Activated naive CD4-positive, alpha-beta T cell treated with anti-CD3 and anti-CD28 coated beads, Interleukin-2, amount 50 U/mL, for 16 hours (primary cell): ENCODE data around the gene EIF4H.
"Not testable (repeated sequence)": the region's sequence is repeated elsewhere in the genome, so short reads cannot be mapped to it uniquely, and the experiment has no call there.

Experiments
- DNase-seq: peaks from one replicate; pipeline ENCODE4 v3.0.0-alpha.2; 2020

The EIF4H gene

DNA sequence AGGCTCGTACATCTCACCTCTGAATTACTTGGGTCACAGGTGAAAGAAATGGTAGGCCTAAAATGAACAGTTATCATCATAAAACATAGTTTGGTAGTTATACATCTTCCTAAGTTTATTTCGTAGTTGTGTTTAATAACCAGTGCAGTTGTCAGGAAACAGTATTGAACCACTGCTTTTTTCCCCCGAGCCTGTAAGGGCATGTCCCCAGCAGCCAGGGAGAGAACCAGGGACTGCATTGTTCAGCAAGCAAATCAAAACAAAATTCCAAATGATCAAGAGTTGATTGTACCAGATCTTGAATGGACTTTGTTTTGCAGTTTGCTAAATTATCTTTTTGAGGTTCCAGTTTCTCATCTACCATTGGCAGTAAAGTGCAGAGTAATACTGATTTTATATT lies 2.4 kb downstream of the EIF4H start:
- DNase-seq: no peak

DNA sequence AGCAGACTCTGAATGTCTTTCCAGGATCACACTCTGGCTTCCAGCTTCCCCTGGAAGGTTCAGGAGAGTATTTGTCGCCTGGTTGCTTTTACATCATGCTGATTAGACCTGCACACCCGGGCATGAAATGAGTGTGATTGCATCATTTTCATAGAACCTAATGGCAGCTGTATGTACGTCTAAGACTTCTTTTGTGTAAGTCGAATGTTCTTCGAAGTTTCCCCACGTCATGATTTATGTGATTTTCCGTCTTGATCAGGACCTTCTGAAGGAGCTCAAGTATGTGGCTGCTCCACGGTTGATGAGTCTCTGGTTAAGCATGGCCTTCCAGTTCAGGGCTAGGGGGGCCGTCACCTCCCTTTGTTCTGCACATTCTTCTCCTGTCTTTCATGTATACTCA lies 4.5 kb downstream of the EIF4H start:
- DNase-seq: no peak

DNA sequence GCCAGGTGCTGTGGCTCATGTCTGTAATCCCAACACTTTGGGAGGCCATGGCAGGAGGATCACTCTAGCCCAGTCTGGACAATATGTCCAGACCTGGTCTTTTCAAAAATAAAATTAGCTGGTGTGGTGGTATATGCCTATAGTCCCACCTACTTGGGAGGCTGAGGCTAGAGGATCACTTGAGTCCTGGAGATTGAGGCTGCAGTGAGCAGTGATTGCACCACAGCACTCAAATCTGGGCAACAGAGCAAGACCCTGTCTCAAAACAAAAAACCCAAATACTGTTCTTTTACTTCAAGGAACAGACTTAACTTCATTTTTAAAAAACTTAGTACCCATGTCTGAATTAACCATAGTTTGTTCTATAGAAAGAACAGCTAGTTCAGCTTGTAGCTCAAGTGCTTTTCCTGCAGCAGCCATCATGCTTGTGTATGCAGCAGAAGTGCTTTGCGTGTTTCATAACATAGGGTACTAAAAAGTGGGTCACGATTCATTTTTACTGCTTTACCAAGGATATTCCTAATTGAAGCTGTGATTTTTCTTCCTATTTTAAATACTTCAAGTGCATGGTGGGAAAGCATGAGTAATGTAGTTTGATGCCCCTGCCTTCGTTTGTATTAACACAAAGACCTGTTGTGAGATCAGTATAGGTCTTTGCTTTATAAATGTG lies 5.9 kb downstream of the EIF4H start:
- DNase-seq: no peak

DNA sequence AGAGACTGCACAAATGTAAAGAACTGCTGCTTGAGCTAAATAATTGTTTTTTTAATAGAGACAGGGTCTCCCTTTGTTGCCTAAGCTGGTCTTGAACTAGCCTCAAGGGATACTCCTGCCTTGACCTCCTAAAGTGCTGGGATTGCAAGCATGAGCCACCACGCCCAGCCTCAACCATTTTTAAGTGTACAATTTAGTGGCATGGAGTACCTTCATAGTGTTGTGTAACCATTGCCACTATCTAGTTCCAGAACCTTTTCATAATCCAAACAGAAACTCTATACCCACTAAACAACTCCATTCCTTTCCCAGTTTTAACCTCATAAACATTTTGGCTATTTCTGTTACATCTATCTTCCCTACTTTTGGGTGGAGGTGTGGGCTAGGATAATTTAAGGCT lies 6.7 kb downstream of the EIF4H start:
- DNase-seq: no peak

DNA sequence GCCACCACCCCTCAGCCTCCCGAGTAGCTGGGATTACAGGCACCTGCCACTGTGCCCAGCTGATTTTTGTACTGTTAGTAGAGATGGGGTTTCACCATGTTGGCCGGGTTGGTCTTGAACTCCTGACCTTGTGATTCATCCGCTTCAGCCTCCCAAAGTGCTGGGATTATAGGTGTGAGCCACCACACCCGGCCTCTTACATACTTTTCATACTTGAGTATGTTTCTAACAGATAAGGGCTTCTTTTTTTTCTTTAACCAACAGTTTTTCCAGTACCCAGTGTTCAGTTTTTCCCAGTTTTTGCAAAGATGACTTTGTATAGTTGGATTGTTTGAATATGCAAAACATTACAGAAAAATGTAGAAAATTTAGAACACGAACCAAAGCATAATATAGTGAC lies 7.7 kb downstream of the EIF4H start:
- no peak for DNase-seq

DNA sequence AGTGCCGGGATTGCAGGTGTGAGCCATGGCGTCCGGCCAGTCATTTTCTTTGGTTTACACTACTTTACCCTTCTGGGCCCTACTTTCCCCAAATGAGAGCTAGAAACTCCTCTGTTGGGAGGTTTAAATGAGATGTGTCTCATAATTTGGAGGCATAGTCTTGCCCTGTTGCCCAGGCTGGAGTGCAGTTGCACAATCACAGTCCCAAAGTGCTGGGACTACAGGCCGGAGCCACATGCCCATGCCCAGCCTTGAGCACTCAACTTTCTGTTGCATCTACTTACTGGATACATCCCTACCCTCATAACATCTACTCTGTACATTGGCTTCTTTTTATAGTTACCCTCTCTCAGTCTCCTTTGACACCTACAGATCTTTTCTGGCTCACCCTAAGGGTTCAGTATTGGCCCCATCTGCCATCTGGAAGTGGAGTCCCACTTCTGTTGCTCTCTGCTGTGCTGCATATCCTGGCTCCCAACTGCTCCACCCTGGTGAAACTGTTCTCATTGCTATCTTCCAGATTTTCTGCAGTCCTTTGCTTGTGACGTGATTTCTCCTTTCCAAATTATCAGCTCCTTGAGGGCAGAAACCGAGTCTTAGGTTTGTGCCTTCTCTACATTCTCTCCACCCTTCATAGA lies 8.4 kb downstream of the EIF4H start:
- no peak for DNase-seq

DNA sequence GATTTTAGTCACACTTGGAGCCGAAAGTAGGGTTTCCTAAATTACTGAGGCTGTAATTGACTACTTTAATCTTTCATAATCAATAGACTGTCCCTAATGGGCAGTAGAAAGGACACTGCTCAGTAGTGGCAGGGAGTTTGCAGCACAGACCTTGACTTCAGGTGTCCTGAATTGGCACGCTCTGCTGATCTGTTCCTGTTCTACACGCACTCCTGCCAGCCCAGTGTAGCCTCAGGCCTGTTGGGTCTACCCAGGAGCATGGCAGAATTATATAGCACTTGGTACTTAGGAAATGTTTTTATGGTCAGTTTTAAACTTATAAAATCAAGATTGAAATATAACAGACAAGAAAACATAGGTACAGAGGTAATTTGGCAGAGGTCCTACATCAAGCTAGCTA lies 9.0 kb downstream of the EIF4H start:
- DNase-seq: no peak

DNA sequence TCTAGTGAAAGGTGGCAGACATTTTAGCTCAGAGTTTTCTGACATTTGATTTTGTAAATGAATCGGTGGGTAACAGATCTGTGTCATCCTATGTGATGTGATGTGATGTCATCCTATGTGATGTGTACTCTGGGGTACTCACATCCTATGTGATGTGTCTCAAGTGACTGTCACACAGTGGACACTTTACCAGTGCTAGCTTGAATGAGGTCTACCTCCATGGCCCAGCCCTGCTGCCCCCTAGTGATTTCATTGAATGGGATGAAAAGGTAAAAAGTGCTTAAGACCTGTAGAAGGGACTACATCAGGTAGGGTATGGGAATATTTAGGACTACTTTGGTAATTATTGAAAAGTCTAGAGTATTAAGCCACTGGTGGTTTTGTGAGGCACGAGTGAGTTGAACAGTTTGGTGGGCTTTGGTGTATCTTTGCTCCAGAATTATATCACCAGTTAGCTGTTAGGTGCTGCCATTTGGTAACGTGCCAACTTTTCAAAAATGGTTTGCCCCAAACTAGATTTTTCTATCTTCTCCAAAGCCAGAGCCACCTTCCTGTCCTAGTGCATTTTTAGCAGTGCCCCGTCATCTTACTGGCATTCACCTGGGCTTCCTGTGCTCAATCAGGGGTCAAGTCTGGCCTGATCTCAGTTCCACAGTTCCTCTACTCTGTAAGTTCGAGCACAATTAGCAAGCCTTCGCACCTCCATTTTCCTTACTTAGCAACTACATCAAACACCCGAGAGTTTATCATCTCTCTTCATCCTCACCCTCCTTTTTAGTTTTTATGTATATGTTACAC lies 9.7 kb downstream of the EIF4H start:
- no peak for DNase-seq

DNA sequence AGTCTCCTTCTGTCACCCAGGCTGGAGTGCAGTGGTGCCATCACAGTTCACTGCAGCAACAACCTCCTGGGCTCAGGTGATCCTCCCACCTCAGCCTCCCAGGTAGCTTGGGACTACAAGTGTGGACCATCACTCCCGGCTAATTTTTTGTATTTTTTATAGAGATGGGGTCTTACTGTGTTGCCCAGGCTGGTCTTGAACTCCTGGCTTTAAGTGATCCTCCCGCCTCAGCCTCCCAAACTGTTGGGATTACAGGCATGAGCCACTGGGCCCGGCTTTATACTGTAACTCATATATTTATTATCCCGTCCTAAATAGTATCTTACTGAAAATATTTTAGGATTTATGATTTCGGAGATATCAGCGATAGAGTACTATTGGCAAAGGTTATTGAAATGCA lies 10.9 kb downstream of the EIF4H start:
- no peak for DNase-seq

DNA sequence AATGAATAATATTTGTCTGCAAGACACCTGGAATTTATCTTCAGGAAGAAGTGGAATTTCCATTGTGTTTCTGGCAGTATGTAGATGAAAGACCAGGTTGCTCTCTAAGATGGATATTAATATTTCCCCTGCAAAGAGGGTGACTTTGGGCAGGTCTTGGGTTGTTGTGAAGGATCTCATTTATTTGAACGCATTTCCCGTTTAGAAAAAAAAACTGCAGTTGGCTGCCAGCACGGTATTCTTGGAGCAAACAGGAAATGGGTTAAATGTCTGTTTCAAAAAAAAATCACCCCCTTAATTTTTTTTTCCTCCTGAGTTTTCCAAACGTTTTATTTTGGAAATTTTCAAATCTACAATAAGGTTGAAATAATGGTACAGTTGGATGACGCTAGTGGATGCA lies 11.5 kb downstream of the EIF4H start:
- DNase-seq: no peak

DNA sequence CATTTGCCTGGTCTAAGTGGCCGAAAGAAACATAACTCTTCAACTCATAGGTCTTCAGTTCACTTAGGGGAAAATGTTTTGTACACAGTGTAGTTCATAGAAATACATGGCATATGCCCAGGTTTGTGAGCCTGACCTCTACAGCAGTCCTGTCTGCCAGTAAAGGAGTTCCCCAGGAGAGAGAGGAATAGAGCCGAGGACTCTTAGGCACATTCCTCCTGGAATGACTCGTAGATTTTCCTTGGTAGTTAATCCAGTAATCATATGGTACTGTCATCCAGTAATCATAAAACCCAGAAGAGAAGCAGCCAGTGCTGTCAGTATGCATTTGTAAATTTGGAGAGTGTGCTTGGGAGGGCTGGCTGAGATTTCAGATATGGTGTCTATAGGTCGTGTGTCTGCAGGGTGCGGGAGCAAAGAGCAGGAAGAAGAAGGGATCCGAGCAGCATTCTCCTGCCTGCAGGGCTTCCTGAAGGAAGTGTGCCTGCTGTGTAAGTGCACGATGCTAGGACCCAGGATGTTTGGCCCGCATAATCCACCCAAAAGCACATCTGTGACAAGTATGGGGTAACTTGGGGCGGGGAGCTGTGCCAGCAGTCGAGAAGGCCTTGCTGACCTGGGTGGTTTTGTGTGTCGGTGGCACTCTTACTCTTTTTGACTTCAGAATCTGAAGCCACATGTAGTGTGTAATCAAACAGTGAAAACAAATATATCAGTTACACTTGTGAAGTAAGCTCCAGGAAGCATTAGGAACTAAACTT lies 13.9 kb downstream of the EIF4H start:
- no peak for DNase-seq

DNA sequence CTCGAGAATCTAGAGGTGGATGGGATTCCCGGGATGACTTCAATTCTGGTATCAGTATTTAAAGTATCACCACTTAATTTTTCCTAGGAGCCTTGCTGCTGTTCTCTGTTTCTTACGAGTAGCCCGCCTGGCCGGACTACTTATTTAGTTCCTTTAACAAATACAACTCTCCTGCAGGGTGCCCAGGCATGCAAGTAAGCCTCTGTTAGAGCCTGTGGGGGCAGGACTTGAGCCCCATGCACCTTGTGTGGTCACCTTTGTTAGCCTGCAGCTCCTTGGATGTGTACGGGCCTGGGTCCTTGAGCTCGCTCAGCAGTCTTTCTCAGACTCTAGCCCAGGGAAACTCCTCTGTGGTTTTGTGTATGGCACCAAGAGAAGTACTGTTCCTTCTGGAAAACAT lies 16.1 kb downstream of the EIF4H start:
- no peak for DNase-seq

DNA sequence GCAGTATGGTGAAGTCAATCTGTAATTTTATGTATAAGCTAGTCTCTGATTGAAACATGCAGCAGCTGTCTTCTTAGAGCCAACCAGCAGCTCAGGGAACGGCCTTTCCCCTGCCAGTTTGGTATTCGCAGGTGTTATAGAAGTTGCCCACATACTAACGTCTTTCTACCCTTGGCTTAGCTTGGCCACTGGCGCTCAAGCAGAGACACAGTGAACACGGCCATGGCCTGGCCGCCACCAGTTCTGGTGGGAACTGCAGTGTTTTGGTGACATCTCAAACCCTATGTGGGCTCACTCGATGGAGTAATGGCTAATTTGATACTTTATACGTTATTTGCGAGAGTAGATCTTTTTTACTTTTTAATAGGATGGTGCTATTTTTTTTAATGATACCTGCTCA lies 17.1 kb downstream of the EIF4H start:
- DNase-seq: no peak

DNA sequence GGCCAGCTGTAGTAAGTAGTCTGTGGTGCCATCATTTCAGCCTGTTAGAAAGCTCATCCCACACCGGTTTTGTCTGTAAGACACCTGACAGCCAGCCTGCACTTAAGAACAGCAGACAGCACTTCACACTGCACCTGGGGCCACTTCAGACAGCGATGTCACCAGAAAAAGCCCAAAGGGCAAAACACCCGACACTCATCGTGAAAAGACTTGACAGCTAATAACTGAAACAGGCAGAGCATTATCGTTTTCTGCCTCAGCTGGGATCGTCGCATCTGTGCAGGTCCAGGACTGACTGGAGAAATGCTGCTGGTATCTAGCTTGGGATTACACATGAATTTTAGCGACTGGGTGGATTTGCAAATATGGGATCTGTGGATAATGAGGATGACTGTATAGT lies 18.9 kb downstream of the EIF4H start:
- no peak for DNase-seq

DNA sequence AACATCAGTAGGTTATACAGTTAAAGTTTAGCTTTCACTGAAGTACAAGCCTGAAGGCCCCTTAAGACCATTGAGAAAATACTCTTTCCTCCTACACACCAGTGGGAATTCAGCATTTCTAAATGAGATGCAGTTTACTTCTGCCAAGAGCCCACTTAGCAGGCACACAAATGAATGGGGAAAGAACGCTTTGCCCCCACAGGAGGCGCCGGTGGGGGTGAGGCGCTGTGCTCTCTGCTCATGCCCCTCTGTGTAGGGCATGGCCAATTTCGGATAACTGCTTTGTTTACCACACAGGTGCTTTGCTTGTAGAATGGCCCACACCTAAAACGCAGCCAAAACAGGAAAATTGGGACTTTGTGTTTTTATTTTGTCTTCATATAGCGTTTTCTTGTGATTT lies 19.8 kb downstream of the EIF4H start:
- DNase-seq: no peak

DNA sequence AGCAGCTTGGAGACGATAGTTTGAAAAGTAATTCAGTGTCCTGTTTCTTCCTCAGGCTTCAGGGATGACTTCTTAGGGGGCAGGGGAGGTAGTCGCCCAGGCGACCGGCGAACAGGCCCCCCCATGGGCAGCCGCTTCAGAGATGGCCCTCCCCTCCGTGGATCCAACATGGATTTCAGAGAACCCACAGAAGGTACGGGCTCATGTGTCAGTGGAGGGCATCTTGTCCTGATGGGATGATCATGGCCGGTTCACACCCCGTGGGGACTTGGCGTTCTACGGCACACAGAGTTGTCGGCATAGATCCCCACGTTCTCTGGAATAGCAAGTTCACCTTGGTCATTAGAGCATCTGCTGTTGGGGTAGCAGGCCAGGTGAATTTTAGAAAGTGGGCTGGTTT lies 20.5 kb downstream of the EIF4H start:
- no peak for DNase-seq

DNA sequence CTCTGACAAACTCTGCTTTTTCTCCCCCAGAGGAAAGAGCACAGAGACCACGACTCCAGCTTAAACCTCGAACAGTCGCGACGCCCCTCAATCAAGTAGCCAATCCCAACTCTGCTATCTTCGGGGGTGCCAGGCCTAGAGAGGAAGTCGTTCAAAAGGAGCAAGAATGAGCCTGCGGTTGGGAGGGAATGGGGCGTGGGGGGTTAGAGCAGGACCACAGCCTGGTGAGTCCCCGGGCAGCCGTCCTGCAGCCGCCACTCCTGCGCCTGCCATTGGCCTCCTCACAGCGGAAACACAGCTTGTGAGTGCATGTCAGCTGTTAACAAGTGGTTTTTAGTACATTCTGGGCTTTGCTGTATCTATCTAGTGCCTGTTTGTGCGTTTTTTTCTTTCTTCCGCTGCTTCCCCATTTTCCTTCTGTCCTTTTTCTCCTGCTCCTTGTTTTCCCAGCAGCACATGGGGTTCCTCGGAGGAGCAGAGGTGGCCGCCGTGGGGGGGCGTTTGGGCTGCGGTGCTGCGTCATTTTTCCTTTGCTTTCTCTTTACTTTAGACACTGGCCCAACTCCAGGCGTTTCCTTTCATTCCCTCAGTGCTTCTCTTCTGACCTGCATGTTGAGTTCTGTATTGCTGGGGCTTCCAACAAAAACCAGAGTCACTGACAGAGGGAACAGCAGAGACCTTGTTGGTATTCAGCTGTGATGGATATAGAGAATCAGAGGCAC lies 21.1 kb downstream of the EIF4H start:
- DNase-seq: not testable (repeated sequence)

DNA sequence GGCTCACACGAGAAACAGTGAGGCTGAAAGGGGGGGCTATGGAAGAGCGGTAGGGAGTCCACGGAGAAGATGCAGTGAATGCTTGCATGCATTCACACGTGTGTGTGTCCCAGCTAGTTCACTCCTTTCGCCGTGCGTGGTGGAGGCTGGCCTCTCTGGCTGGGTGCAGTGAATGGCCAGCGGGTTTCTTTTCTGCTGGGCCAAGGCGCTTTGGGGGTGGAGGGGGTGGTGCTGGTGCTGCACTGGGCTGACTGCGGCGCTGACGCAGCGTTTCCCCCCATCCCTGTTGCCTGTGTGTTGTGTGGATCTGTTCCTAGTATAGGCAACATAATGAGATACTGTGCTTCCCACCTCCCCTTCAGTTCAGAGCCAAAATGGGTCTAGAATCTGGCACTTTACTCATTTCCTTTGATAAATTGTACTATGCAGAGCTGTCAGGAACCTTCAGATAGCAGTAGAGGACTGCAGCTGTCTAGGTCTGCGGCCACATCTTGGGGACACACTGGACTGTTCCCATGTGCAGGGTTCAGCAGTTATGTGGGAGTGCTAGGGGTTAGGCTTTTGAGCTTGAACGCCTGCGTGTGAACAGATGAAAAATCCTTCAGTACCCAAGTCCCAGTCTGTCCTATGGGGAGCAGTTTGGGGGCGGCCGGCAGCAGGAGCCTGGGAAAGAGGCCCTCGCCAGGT lies 22.0 kb downstream of the EIF4H start:
- not testable (repeated sequence) for DNase-seq

DNA sequence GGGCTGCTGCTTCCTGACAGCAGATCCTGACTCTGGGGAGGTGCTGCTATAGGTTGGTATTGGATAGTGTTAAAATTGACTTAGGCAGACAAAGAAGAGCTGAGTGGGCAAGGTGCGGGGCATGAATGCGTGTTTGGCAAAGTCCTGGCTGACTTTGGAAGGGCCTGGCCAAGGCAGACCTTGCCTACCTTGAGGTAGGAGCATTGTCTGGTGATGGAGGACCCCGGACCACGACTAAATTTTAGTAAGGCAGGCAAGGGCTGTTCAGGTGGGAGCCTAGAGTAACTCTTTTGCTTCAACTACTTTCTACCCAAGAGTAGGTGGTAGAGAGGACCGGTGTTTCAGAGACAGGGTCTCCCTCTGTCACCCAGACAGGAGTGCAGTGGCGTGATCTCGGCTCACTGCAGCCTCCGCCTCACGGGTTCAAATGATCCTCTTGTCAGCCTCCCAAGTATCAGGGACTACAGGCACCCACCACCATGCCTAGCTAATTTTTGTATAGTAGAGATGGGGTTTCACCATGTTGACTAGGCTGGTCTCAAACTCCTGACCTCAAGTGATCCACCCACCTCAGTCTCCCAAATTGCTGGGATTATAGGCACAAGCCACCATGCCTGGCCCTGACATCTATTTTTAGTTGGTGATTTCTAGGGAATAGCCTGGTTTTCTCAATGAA lies 23.4 kb downstream of the EIF4H start:
- DNase-seq: no peak

DNA sequence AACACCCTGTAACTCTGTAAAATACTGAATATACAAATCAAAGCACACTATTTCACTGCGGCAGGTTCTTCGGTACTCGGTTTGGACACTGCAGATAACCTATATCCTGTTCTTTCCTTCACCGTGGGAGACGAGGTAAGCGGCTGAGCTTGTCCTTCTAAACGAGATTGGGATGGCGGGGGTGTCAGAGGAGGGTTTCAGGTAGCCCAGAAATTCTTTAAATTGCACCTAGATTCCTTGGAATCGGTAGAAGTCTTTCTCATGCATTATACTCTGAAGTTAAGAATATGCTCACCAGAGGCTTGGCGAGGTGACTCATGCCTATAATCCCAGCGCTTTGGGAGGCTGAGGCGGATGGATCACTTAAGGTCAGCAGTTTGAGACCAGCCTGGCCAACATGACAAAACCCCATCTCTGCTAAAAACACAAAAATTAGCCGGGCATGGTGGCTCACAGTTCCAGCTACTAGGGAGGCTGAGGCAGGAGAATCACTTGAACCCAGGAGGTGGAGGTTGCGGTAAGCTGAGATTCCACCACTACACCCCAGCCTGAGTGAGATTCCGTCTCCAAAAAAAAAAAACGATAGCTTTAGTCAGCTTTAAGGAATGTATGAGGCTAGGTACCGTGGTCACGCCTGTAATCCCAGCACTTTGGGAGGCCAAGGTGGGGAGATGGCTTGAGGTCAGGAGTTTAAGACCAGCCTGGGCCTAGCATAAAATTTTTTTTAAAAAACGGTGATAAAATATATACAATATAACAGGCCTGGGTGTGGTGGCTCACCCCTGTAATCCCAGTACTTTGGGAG lies 25.6 kb downstream of the EIF4H start:
- DNase-seq: no peak
